ENCODE measurements around the gene SERPINH1. TPM values are rescaled to one million over a fixed set of nuclear protein-coding genes. Genes with fewer than 3 reads are reported as not detected.
"Not testable (repeated sequence)": the region's sequence is repeated elsewhere in the genome, so short reads cannot be mapped to it uniquely, and the experiment has no call there.

SERPINH1 gene
- total and polyA plus RNA-seq, 7 experiments from 2014 or later, result 2.9 to 19.9 (median 7.8) TPM

- Mint-ChIP-seq H3K9me3 (peaks cover 0 to 2% (median 0%) of the 10 kb centered on the region in 11 donors), H3K27ac (peak overlapping the region in 6 of 9 donors; percentile 77 to 92 (median 86)), H3K4me3 (peak overlapping the region; percentile 42 to 95 (median 82)), H3K36me3 (no peaks in the 10 kb centered on the region), H3K27me3 (peaks cover 0 to 45% (median 21%) of the 10 kb centered on the region in 5 donors), H3K4me1 (peaks cover 10 to 24% (median 16%) of the 10 kb centered on the region in 7 donors)
- ChIA-PET CTCF (interaction anchor here (1.2 kb wide), 1 partner anchor 13 kb away, joined by 6 read pairs; no protein-coding TSS in a partner anchor), POLR2A (interaction anchor here (1.3 kb wide), 1 partner anchor 9 kb away, joined by 3 read pairs; no protein-coding TSS in a partner anchor)
- no peaks in the 10 kb centered on the region for H3K9me3 ChIP-seq (ENCODE audit: control insufficient read depth in 2 of 3, low read length in 3 of 3)
- H3K4me1 ChIP-seq (ENCODE audit: control insufficient read depth in 2 of 2, insufficient read depth in 2 of 2, low read length in 2 of 2), result peaks cover 9 to 10% of the 10 kb centered on the region in 2 donors
- H3K27me3 ChIP-seq (ENCODE audit: control insufficient read depth in 2 of 2, insufficient read depth in 2 of 2, low read length in 2 of 2), result no peaks in the 10 kb centered on the region
- ATAC-seq (peak; percentile 87), DNase-seq (peak; percentile 10 to 60 (median 40))
- intact Hi-C loops (cut with micrococcal nuclease), result loop anchor here in 1 of 2 donors (1.0 to 5.0 kb wide), 3 partner anchors 21 to 184 kb away; partner anchors contain the start of genes GDPD5, RPS3 and SERPINH1
- H3K4me3 ChIP-seq (ENCODE audit: low read length), result peak overlapping the region; percentile 72
- no peaks in the 10 kb centered on the region for H3K36me3 ChIP-seq (ENCODE audit: control insufficient read depth in 2 of 3, insufficient read depth in 3 of 3, low read length in 3 of 3)
- H3K27ac ChIP-seq (ENCODE audit: low read depth, low read length), result peak overlapping the region; percentile 59
Measured at GRCh38 chr11:75582895-75583717, 21.1 kb downstream of the SERPINH1 start.

- DNase-seq (no peak), ATAC-seq (peak; percentile 9)
- Mint-ChIP-seq H3K27ac (peak overlapping the region in 7 of 9 donors; percentile 28 to 85 (median 76)), H3K4me3 (peak overlapping the region; percentile 50 to 90 (median 82)), H3K4me1 (peaks cover 10 to 24% (median 16%) of the 10 kb centered on the region in 7 donors), H3K9me3 (peaks cover 0 to 2% (median 0%) of the 10 kb centered on the region in 11 donors), H3K27me3 (peaks cover 0 to 45% (median 21%) of the 10 kb centered on the region in 5 donors), H3K36me3 (no peaks in the 10 kb centered on the region)
- peak overlapping the region; percentile 59 for H3K27ac ChIP-seq (ENCODE audit: low read depth, low read length)
- peaks cover 9 to 10% of the 10 kb centered on the region in 2 donors for H3K4me1 ChIP-seq (ENCODE audit: control insufficient read depth in 2 of 2, insufficient read depth in 2 of 2, low read length in 2 of 2)
- H3K27me3 ChIP-seq (ENCODE audit: control insufficient read depth in 2 of 2, insufficient read depth in 2 of 2, low read length in 2 of 2), result no peaks in the 10 kb centered on the region
- ChIA-PET CTCF (no interaction called here), POLR2A (interaction anchor here (1.3 kb wide), 1 partner anchor 8 kb away, joined by 3 read pairs; no protein-coding TSS in a partner anchor)
- intact Hi-C loops (cut with micrococcal nuclease), result loop anchor here in 1 of 2 donors (1.0 to 5.0 kb wide), 3 partner anchors 22 to 185 kb away; partner anchors contain the start of genes GDPD5, RPS3 and SERPINH1
- H3K36me3 ChIP-seq (ENCODE audit: control insufficient read depth in 2 of 3, insufficient read depth in 3 of 3, low read length in 3 of 3), result no peaks in the 10 kb centered on the region
- no peaks in the 10 kb centered on the region for H3K9me3 ChIP-seq (ENCODE audit: control insufficient read depth in 2 of 3, low read length in 3 of 3)
- H3K4me3 ChIP-seq (ENCODE audit: low read length), result peak overlapping the region; percentile 72
Measured at GRCh38 chr11:75583718-75584658, 21.9 kb downstream of the SERPINH1 start.

DNA sequence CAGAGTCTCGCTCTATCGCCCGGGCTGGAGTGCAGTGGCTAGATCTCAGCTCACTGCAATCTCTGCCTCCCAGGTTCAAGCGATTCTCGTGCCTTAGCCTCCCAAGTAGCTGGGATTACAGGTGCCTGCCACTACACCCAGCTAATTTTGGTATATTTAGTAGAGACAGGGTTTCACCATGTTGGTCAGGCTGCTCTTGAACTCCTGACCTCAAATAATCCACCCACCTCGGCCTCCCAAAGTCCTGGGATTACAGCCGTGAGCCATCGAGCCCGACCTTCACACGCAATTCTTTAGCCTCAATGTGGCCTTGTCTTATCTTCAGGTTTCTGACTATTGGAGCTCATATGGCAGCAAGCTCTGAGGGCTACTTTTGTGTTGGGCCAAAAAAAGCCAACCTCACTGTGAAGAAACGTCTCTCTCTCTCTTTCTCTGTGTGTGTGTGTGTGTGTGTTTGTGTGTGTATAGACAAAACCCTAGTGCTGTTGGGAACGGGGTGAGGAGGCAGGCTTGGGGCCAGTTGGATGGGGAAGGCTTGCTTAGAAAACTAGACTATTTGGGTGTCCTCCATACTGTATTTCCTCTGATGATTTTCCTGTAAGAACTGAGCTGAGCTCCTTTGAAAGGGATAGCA is 22.7 kb downstream of the SERPINH1 start:
- H3K36me3 Mint-ChIP-seq; H3K9me3 ChIP-seq (ENCODE audit: control insufficient read depth in 2 of 3, low read length in 3 of 3); H3K36me3 ChIP-seq (ENCODE audit: control insufficient read depth in 2 of 3, insufficient read depth in 3 of 3, low read length in 3 of 3); H3K4me3 ChIP-seq (ENCODE audit: low read length); ATAC-seq; H3K27me3 ChIP-seq (ENCODE audit: control insufficient read depth in 2 of 2, insufficient read depth in 2 of 2, low read length in 2 of 2); H3K27ac ChIP-seq (ENCODE audit: low read depth, low read length); DNase-seq; H3K9me3 Mint-ChIP-seq; POLR2A ChIA-PET: not testable (repeated sequence)
- CTCF ChIA-PET, result interaction anchor here (0.6 kb wide), 1 partner anchor 8 kb away, joined by 7 read pairs; no protein-coding TSS in a partner anchor
- Mint-ChIP-seq H3K27me3 (peaks cover 0 to 45% (median 21%) of the 10 kb centered on the region in 5 donors), H3K4me1 (peaks cover 10 to 24% (median 16%) of the 10 kb centered on the region in 7 donors), H3K4me3 (peak overlapping the region in 9 of 10 donors; percentile 45 to 90 (median 82)), H3K27ac (peak overlapping the region in 5 of 9 donors; percentile 3 to 85 (median 59))
- intact Hi-C loops (cut with micrococcal nuclease), result loop anchor here in 1 of 2 donors (5.0 kb wide), 1 partner anchor 57 kb away; the partner anchor contains the start of gene GDPD5
- H3K4me1 ChIP-seq (ENCODE audit: control insufficient read depth in 2 of 2, insufficient read depth in 2 of 2, low read length in 2 of 2), result peaks cover 9 to 10% of the 10 kb centered on the region in 2 donors

DNA sequence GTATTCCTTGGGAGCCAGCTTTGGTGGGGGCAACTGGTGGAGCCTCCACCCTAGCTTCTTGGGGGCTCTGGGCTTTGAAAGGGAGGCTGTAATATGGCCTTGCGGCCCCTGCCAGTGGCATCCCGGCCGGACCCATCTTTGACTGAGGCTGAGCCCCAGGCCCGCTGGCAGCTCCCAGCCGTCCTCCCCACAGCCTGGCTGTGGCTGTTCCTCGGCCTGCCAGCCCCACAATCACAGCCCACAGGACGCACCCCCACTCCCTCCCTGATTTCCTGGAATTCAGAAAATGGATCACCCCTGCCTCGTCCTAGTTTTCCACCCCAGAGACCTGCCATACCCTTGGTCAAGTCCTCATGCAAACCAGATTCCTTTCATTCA is 23.2 kb downstream of the SERPINH1 start:
- Histone ChIP-seq H3K27ac (ENCODE audit: low read depth, low read length) (no peak overlapping the region), H3K9me3 (ENCODE audit: control insufficient read depth in 2 of 3, low read length in 3 of 3) (no peaks in the 10 kb centered on the region), H3K27me3 (ENCODE audit: control insufficient read depth in 2 of 2, insufficient read depth in 2 of 2, low read length in 2 of 2) (no peaks in the 10 kb centered on the region), H3K4me1 (ENCODE audit: control insufficient read depth in 2 of 2, insufficient read depth in 2 of 2, low read length in 2 of 2) (peaks cover 9 to 10% of the 10 kb centered on the region in 2 donors), H3K36me3 (ENCODE audit: control insufficient read depth in 2 of 3, insufficient read depth in 3 of 3, low read length in 3 of 3) (no peaks in the 10 kb centered on the region), H3K4me3 (ENCODE audit: low read length) (no peak overlapping the region)
- intact Hi-C loops (cut with micrococcal nuclease), result no loop called here
- Mint-ChIP-seq H3K9me3 (peaks cover 0 to 2% (median 0%) of the 10 kb centered on the region in 11 donors), H3K27ac (peak overlapping the region in 2 of 9 donors; percentile 71 to 85), H3K4me1 (peaks cover 10 to 24% (median 16%) of the 10 kb centered on the region in 7 donors), H3K4me3 (peak overlapping the region in 6 of 10 donors; percentile 43 to 90 (median 82)), H3K36me3 (no peaks in the 10 kb centered on the region), H3K27me3 (peaks cover 0 to 42% (median 21%) of the 10 kb centered on the region in 5 donors)
- CTCF ChIA-PET, result interaction anchor here (0.6 kb wide), 1 partner anchor 9 kb away, joined by 7 read pairs; no protein-coding TSS in a partner anchor
- ATAC-seq, result no peak
- POLR2A ChIA-PET, result no interaction called here
- no peak for DNase-seq

- no peak for ATAC-seq
- Mint-ChIP-seq H3K9me3 (peaks cover 0 to 2% (median 0%) of the 10 kb centered on the region in 11 donors), H3K27me3 (peaks cover 0 to 36% (median 21%) of the 10 kb centered on the region in 5 donors), H3K36me3 (no peaks in the 10 kb centered on the region), H3K27ac (no peak overlapping the region), H3K4me1 (peaks cover 10 to 24% (median 16%) of the 10 kb centered on the region in 7 donors), H3K4me3 (peak overlapping the region in 1 of 10 donors; percentile 53)
- Histone ChIP-seq H3K36me3 (ENCODE audit: control insufficient read depth in 2 of 3, insufficient read depth in 3 of 3, low read length in 3 of 3) (no peaks in the 10 kb centered on the region), H3K9me3 (ENCODE audit: control insufficient read depth in 2 of 3, low read length in 3 of 3) (no peaks in the 10 kb centered on the region), H3K4me3 (ENCODE audit: low read length) (no peak overlapping the region), H3K4me1 (ENCODE audit: control insufficient read depth in 2 of 2, insufficient read depth in 2 of 2, low read length in 2 of 2) (peaks cover 9 to 10% of the 10 kb centered on the region in 2 donors), H3K27me3 (ENCODE audit: control insufficient read depth in 2 of 2, insufficient read depth in 2 of 2, low read length in 2 of 2) (no peaks in the 10 kb centered on the region), H3K27ac (ENCODE audit: low read depth, low read length) (no peak overlapping the region)
- intact Hi-C loops (cut with micrococcal nuclease), result no loop called here
- no peak for DNase-seq
- ChIA-PET CTCF (interaction anchor here (0.6 kb wide), 1 partner anchor 441 kb away, joined by 3 read pairs; no protein-coding TSS in a partner anchor), POLR2A (interaction anchor here (0.7 kb wide), 1 partner anchor 456 kb away, joined by 3 read pairs; no protein-coding TSS in a partner anchor)
Measured at GRCh38 chr11:75586395-75586794, 24.3 kb downstream of the SERPINH1 start.

Data from naive thymus-derived CD4-positive, alpha-beta T cell (primary cell).